HG03108 (cell line): Measurements from ENCODE around the gene MRPL41.
"Not testable (repeated sequence)": the region's sequence is repeated elsewhere in the genome, so short reads cannot be mapped to it uniquely, and the experiment has no call there.

Source experiments
- ATAC-seq: cut with Tn5 transposase; IDR thresholded peaks from one replicate; pipeline ENCODE4 v1.9.1; 2021; ENCODE audit warnings: moderate library complexity; ENCODE audit not compliant: unreplicated experiment

MRPL41 gene

GRCh38 chr9:137581361-137582285 is 29.9 kb downstream of the MRPL41 start:
- ATAC-seq = no peak

DNA sequence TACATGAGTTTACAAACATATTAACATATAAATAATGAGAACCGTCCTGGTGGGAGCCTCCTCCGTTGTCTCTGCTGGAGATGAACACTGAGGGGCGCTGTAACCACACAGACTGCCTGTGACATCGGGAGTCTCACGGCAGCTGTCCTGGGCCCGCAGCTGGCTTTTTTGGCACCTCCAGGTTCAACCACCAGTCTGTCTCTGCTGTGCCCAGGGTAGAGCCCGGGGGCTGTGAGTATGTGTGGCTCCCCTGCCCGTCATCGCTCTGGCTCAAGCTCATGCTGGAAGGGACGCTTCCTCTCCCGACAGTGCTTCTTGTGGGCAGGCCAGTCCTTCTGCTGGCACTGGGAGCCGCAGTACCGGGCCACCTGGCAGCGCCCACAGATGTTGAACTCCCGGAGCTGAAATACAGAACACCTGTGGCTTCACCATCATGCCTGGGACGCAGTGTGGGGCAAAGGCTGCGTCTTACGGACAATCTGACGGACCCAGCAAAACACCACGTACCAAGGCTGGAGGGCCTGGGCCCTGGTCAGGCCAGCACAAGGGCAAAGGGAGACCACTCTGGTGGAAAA is 30.7 kb downstream of the MRPL41 start:
- ATAC-seq = no peak

DNA sequence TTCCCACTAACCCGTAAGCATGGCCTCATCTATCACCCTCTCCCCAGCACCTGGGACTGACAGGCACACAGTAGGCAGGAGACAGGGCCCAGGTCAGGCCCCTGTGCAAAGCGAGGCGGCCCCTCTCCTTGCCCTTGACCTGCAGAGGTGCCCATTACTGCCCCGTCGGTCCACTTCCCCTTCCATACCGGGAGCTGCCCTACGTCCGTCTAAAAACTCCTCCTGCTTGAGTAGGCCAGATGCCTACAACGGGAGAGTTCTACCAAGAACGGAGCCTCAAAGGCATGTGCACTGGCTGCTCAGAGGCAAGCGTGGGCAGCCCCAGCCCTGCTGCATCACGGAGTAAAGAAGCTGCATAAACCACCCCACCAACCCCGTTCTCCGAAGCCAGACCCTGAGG is 31.7 kb downstream of the MRPL41 start:
- ATAC-seq = no peak

DNA sequence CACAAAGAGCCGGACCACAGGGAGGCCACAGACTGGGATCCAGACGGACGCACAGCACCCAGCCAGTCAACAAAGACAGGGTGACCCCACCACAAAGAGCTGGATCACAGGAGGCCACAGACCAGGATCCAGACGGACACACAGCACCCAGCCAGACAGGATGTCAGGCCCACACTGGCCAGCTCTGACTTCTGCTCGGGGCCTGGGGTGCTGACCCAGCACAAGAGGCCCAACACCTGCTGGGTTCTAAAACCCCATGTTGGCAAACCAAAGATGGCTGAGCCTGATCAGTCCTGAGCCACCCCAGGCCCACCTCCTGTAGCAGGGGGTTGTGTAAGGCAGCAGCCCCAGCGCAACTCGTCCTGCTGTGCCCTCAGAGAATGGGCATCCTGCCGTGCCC is 32.3 kb downstream of the MRPL41 start:
- ATAC-seq = no peak

DNA sequence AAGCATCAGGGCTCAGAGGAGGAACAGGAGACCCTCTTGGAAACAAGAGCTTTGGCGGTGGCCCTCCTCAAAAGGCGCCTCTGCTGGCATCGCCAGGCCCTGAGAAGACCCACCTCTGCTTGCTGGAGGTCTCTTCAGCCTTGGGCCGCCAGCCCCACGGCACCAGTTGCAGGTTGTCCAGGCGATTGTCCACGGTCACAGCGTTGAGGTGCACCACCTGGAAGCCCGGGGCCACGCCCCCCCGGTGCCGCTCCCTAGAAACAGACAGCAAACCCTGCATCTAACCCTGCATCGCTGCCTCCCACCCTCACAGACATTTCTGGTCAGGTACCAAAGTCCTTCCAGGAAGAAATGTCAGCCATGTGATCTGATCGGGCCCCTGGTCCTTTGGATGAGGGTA is 35.2 kb downstream of the MRPL41 start:
- ATAC-seq = no peak

DNA sequence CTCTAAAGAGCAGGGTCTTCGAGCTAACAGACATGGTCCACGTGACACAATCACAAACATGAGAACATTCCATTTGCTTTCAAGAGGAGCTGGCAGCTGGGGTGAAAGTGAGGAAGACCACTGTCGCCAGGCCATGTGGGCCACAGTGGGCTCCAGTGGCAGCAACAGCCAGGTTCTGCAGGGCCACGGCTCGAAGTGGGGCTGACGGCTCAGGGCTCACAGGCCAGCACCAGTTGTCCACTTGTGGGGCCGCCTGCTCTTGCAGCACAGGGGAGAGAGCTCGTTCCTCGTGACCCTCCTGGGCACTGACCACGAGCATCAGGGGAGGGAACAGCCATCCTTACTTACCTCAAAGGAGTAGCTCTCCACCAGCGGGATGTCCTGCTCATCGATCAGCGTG is 36.6 kb downstream of the MRPL41 start:
- ATAC-seq = no peak

- ATAC-seq = no peak
Observed at GRCh38 chr9:137588891-137589290, 37.2 kb downstream of the MRPL41 start.

- ATAC-seq = peak; percentile 18
Observed at GRCh38 chr9:137589441-137590122, 37.9 kb downstream of the MRPL41 start.

DNA sequence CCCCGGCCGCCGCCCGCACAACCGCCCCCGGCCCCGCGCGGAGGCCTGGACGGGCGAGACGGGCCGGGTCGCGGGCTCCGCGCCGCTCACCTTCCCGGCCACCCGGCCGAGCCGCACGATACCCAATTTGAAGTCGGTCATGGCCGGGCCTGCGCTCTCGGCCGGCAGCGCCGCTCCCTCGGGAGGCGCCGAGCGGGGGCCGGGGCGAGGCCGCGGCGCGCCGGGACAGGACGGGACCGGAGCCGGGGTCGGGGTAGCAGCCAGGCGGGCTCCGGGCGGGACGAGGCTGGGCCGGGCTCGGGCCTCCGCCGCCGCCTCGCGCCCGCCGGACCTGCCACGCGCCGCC is 38.4 kb downstream of the MRPL41 start:
- no peak for ATAC-seq

GRCh38 chr9:137590469-137591383 is 39.0 kb downstream of the MRPL41 start, which contains the start of gene ZMYND19:
TSS of gene ZMYND19 (minus strand) at chr9:137590512. CDS start at chr9:137590263, 249 bp downstream.
- peak; percentile 85 for ATAC-seq

DNA sequence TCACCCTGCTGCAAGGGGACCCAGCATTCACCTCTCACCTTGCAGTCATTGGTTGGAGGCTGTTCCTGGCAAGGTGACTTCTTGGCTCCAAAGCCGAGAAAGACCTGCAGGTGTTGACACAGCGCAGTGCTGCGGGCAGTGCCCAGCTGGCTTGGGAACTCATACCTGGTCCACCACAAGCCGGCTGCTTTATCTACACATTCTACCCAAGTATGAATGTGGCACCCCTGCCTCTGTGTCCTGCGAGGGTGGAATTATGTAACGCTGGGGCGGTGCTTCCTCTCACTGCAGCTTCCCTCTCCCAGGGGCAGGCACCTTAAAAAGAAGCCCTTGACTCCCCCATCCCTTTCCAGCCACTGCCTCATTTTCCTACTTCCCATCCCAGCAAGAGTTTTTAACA is 41.1 kb downstream of the MRPL41 start:
- ATAC-seq = no peak

DNA sequence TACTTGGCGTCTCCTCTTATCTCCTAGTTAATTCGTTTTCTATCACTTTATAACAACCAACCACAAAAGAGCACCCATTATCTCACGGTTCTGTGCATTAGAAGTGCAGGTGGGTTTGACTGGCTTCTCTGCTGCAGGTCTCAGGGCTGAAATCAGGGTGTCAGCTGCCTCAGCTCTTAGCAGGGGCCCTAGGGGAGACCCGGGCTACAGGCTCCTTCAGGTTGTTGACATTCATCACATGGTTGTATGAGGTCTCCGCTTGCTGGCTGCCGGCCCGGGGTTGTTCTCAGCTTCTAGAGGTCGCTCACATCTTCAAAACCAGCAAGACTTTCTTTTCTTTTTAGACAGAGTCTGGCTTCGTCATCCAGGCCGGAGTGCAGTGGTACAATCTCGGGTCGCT is 41.5 kb downstream of the MRPL41 start:
- ATAC-seq = no peak

DNA sequence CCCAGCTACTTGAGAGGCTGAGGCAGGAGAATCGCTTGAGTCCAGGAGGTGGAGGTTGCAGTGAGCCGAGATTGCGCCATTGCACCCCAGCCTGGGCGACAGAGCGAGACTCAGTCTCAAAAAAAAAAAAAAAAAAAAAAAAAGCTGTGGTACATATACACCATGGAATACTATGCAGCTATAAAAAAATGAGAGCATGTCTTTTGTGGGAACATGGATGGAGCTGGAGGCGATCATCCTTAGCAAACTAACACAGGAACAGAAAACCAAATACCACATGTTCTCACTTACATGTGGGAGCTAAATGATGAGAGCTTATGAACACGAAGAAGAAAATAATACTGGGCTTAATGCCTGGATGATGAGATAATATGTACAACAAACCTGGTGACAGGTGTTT is 44.9 kb downstream of the MRPL41 start:
- ATAC-seq = not testable (repeated sequence)

DNA sequence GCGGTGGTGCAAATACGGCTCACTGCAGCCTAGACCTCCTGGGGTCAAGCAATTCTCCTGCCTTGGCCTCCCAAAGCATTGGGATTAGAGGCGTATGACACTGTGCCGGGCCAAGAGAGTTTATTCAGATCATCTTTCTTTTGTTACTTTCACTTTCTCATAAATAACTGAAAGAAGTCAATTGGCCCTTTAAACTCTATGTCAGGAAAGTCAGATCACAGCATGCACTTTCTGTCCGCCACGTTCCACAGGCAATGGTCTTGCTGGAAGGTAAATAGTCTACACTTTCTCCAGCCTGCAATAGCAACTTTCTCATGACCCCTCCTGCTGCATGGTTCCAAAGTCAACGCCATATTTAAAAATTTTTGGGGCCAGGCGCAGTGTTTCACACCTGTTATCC is 47.3 kb downstream of the MRPL41 start:
- no peak for ATAC-seq
